Hippocampal formation (tissue), 2 donors: Measurements from ENCODE around the gene RPH3AL.
"Not testable (repeated sequence)": the region's sequence is repeated elsewhere in the genome, so short reads cannot be mapped to it uniquely, and the experiment has no call there.

Source experiments
- DNase-seq, 2 donors: peaks; one replicate each; lab custom pipeline; 2025; lab: John Stamatoyannopoulos, UW

Gene RPH3AL

GRCh38 chr17:202501-202951, 150.1 kb downstream of the RPH3AL start:
- DNase-seq = no peak

GRCh38 chr17:201736-202135, 150.9 kb downstream of the RPH3AL start:
- not testable (repeated sequence) for DNase-seq

GRCh38 chr17:201257-201656, 151.3 kb downstream of the RPH3AL start:
- DNase-seq = not testable (repeated sequence)

GRCh38 chr17:200586-200985, 152.0 kb downstream of the RPH3AL start:
- no peak for DNase-seq

- no peak for DNase-seq
Measured at GRCh38 chr17:199806-200545, 152.6 kb downstream of the RPH3AL start.

- no peak for DNase-seq
Measured at GRCh38 chr17:199191-199604, 153.4 kb downstream of the RPH3AL start.

GRCh38 chr17:198225-198624, 154.4 kb downstream of the RPH3AL start:
- DNase-seq = not testable (repeated sequence)

GRCh38 chr17:197352-197751, 155.3 kb downstream of the RPH3AL start:
- DNase-seq = no peak

- DNase-seq = no peak
Measured at GRCh38 chr17:194828-195602, 157.6 kb downstream of the RPH3AL start.

GRCh38 chr17:193841-194806, 158.5 kb downstream of the RPH3AL start:
- DNase-seq = peak in 1 of 2 donors; percentile 2

GRCh38 chr17:193426-193810, 159.2 kb downstream of the RPH3AL start:
- no peak for DNase-seq

- no peak for DNase-seq
Measured at GRCh38 chr17:192666-193425, 159.8 kb downstream of the RPH3AL start.

GRCh38 chr17:189444-189843, 163.2 kb downstream of the RPH3AL start:
- DNase-seq = no peak

- DNase-seq = no peak
Measured at GRCh38 chr17:187130-187529, 165.5 kb downstream of the RPH3AL start.

- DNase-seq = no peak
Measured at GRCh38 chr17:185445-186138, 167.0 kb downstream of the RPH3AL start.

GRCh38 chr17:183021-183420, 169.6 kb downstream of the RPH3AL start:
- DNase-seq = no peak

- no peak for DNase-seq
Measured at GRCh38 chr17:182050-182751, 170.4 kb downstream of the RPH3AL start.

GRCh38 chr17:181245-182049, 171.2 kb downstream of the RPH3AL start, which contains the start of gene DOC2B:
TSS of gene DOC2B (minus strand) at chr17:181650. CDS start at chr17:181479, 171 bp downstream.
- DNase-seq = no peak
